GM10248 (cell line): Measurements from ENCODE around the gene MSI2.

ENCODE experiments used
- CTCF ChIA-PET: fragments of 300-600 bp; sonication (Branson Sonifier 250); formaldehyde crosslinking; extraction: SDS; loops from one replicate; lab custom pipeline; 2021; ENCODE audit warnings: antibody characterized with exemption; lab: Yijun Ruan, JAX
- POLR2A ChIA-PET: fragments of 350-650 bp; sonication (Branson Sonifier 250); formaldehyde crosslinking; extraction: SDS; loops from one replicate; lab custom pipeline; 2020; ENCODE audit warnings: antibody characterized with exemption; lab: Yijun Ruan, JAX
- DNase-seq: peaks from one replicate; pipeline ENCODE4 v3.0.0; 2012; ENCODE audit errors: extremely low spot score
- TF ChIP-seq, protein P1 (sequence below): IDR thresholded peaks from 2 replicates; pipeline ENCODE4 v1.5.1; 2012; ENCODE audit warnings: mild to moderate bottlenecking, low read depth; ENCODE audit errors: extremely low read depth, missing control alignments, control extremely low read depth

MSI2 gene

DNA sequence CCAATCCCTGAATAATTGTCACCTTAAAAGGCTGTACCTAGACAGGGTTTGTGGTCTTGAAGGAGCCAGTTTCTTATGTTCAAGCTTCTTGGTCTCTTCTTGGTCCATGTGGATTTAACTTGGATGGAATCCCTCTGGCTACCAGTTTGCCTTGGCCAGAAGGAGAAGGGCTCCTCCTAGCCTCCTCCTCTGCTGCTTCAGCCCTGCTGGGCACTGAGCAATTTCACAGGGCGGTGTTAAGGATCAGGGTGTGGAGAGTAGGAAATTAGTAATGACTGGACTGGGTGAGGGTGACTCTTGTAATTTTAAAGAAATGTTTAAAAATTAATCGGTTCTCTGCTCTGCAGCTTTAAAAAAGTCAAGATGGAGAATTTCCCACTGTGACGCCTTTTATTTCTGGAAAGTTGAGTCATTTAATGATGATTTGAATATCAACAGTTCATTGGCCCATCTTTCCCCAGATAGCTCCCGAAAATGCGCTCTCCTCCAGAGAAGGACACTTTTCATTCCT, 96.4 kb downstream of the MSI2 start:
- TF ChIP-seq, protein P1, sequence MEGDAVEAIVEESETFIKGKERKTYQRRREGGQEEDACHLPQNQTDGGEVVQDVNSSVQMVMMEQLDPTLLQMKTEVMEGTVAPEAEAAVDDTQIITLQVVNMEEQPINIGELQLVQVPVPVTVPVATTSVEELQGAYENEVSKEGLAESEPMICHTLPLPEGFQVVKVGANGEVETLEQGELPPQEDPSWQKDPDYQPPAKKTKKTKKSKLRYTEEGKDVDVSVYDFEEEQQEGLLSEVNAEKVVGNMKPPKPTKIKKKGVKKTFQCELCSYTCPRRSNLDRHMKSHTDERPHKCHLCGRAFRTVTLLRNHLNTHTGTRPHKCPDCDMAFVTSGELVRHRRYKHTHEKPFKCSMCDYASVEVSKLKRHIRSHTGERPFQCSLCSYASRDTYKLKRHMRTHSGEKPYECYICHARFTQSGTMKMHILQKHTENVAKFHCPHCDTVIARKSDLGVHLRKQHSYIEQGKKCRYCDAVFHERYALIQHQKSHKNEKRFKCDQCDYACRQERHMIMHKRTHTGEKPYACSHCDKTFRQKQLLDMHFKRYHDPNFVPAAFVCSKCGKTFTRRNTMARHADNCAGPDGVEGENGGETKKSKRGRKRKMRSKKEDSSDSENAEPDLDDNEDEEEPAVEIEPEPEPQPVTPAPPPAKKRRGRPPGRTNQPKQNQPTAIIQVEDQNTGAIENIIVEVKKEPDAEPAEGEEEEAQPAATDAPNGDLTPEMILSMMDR, result no peak
- DNase-seq, result no peak
- CTCF ChIA-PET, result interaction anchor here (0.9 to 2.6 kb wide), 2 partner anchors 12 to 110 kb away, joined by 3 to 6 read pairs; no protein-coding TSS in a partner anchor
- POLR2A ChIA-PET, result no interaction called here

DNA sequence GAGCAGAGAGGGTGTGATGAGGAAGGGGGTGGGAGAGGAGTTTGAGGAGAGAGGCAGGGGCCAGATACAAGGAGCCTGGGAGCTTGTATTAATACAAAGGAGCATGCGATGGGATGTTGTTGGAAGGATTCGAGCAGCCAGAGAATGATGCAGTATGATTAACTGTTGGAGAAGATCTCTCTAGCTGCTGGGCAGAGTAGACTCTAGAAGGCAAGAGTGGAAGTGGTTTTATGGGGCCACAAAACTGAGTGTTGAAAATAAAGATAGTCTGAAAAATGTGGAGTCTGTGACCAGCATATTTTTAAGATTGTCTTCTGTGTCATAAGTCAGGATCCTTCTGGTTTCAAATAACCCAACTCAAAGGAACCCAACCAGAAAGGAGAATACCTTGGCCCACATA, 98.3 kb downstream of the MSI2 start:
- CTCF ChIA-PET, result interaction anchor here (1.1 to 2.6 kb wide), 5 partner anchors 10 to 111 kb away, joined by 3 to 7 read pairs (median 6); no protein-coding TSS in a partner anchor
- TF ChIP-seq, protein P1, result no peak

DNA sequence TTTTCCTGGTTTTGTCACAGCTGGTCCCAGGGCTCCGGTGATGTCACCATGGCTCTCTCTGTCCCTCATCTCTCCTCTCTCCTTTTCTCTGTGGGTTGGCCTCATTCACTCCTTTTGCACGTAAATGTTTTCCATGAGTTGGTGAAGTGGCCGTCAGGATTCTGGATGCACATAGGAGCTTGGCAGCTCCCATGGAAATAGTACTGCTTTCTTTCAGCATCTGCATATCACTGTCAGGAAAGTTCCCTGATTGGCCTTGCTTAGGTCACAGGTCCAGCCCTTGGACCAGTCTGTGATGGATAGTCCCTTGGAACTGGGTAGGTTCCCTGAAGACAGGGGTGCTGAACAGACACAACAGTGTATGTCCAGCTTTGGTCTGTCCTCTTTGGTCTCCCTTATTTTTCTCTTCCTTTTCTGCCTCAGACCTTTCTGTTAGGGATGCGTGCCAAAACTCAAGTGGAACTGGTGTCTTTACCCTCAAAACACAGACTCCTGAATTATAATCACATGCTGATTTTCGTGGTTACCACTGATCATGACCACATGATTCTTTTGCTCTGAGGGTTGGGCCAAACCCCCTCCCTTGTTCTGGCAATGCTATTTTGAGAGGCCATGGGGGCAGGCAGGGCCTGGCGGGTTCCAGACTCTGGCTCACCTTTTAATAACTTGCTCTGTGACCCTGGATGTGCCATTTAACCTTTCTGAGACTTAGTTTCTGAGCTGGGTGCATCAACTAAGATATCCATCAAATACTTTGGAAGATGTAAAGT, 99.0 kb downstream of the MSI2 start:
- DNase-seq, result no peak
- POLR2A ChIA-PET, result interaction anchor here (0.8 kb wide), 1 partner anchor 99 kb away, joined by 3 read pairs; the partner anchor contains the start of gene MSI2
- CTCF ChIA-PET, result interaction anchor here (1.1 to 1.8 kb wide), 5 partner anchors 10 to 112 kb away, joined by 3 to 7 read pairs (median 3); no protein-coding TSS in a partner anchor
- TF ChIP-seq, protein P1, result no peak

More for the DNA sequence above, 98.3 kb downstream of the MSI2 start:
- POLR2A ChIA-PET, result interaction anchor here (0.8 kb wide), 1 partner anchor 98 kb away, joined by 3 read pairs; the partner anchor contains the start of gene MSI2
- no peak for DNase-seq

DNA sequence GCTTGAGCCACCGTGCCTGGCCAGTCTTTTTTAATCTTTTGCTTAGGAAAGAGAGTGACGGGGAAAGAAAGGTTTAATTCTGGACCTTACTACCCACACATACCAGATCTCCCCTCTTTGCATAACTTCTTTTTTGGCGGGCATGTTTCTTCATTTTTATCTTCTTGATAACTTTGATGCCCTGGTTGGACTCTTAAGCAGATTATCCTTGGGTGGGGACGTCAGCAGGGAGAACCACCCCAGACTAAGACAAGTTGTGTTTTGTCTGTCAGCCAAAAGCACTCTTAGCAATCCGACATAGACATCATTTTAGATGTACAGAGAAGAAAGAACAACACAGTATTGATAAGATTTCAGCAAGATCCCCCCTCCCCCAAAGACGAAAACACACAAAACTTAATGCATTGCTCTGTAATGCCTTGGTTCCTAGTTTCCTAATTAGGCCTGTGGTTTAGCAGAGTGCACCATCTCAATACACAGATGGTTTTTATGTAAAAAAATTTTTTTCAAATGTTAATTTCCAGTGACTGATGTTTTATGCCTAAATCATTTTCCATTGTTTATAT, 99.9 kb downstream of the MSI2 start:
- DNase-seq, result no peak
- POLR2A ChIA-PET, result no interaction called here
- TF ChIP-seq, protein P1, result no peak
- CTCF ChIA-PET, result interaction anchor here (1.0 to 2.1 kb wide), 5 partner anchors 9 to 194 kb away, joined by 3 to 12 read pairs (median 4); no protein-coding TSS in a partner anchor

DNA sequence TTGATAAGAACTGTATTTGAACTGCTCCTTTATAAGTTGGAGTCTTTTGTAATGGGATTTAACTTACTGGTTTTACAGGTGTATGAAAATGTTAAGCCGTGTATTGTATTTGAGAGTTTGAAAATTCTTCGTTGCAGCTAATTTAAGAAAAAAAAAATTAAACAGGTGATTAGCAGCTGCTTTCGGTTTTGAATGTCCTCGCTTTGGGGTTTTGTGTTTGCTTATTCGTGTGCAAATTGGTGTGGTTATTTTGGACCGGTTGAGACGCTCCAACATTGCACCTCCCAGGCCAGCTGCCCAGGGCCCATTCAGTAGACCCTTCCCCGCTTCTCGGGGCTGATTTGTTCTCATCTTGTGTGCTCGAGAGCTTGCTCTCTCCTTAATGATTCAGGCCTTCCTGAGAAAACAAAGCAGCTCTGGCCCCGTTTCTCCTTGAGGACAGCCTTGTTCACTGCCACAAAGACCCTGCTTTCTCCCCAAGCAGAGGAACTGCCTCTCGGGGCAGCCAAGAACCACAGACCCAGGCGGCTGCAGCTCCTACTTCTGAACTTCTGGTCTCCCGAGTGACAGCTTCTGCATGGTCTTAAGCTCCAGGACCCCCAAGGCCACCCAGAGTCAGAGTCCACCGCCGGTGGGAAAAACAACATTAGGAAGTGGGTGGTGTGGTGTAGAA, 100.5 kb downstream of the MSI2 start:
- CTCF ChIA-PET, result interaction anchor here (0.7 to 2.4 kb wide), 12 partner anchors 9 to 318 kb away, joined by 3 to 12 read pairs (median 4); no protein-coding TSS in a partner anchor
- DNase-seq, result peak; percentile 59
- TF ChIP-seq, protein P1, result no peak
- POLR2A ChIA-PET, result interaction anchor here (1.0 kb wide), 1 partner anchor 10 kb away, joined by 3 read pairs; no protein-coding TSS in a partner anchor
